ES-I3 (cell line): Measurements from ENCODE around the gene TRAIP.
"Not testable (repeated sequence)": the region's sequence is repeated elsewhere in the genome, so short reads cannot be mapped to it uniquely, and the experiment has no call there.

Experiments
- H3K36me3 ChIP-seq: 2 replicates; pipeline ENCODE4 v1.6.1; 2013; ENCODE audit warnings: mild to moderate bottlenecking, low read length, control low read depth, moderate library complexity; ENCODE audit not compliant: insufficient read depth
- H3K4me1 ChIP-seq: 2 replicates; pipeline ENCODE4 v1.6.1; 2013; ENCODE audit warnings: mild to moderate bottlenecking, control low read depth, low read length; ENCODE audit not compliant: insufficient read depth
- H3K9ac ChIP-seq: 2 replicates; pipeline ENCODE4 v1.6.1; 2013; ENCODE audit warnings: low read depth, mild to moderate bottlenecking, low read length, moderate library complexity
- H3K9me3 ChIP-seq: 2 replicates; pipeline ENCODE4 v1.6.1; 2013; ENCODE audit warnings: mild to moderate bottlenecking, low read length, moderate library complexity; ENCODE audit not compliant: control insufficient read depth, insufficient read depth

Gene TRAIP, protein sequence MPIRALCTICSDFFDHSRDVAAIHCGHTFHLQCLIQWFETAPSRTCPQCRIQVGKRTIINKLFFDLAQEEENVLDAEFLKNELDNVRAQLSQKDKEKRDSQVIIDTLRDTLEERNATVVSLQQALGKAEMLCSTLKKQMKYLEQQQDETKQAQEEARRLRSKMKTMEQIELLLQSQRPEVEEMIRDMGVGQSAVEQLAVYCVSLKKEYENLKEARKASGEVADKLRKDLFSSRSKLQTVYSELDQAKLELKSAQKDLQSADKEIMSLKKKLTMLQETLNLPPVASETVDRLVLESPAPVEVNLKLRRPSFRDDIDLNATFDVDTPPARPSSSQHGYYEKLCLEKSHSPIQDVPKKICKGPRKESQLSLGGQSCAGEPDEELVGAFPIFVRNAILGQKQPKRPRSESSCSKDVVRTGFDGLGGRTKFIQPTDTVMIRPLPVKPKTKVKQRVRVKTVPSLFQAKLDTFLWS

DNA sequence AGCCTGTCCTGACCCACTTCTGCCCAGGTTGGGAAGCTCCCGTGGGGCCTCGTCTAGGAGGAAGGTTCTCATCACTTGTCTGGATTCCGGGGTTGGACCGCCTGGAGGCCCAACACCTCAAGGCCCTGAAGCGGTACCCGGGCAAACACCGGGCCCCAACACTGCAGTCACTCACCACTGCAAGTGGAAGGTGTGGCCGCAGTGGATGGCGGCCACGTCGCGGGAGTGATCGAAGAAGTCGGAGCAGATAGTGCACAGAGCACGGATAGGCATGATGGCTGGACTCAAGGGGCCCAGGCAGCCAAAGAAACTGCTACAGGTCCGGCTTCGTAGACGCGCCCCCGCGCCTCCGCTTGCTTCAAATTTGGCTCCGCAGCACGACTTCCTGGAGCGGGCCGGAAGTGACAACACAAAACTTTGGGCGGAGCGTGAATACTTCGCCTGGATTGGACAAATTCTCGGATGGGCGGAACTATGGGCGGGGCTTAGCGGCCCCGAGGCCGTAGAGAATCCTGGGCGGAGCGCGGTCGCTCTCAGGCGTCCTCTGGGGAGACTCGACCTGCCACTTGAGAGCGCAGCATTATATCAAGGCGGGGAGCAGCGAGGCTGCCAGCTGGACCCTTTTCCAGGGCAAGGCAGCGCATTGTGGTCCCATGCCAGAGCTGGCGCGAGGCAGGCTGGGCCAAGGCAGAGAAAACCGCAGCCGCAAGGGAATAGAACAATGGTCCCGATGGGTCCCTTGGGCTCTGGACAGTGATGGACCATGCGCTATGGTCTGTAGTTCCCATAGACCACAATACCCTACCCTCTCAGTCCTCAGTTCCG, at the start of gene TRAIP:
TRAIP (minus strand) TSS at position 384 of the 825 bp plus-strand sequence; CDS start at position 273, 111 bp downstream.
- Histone ChIP-seq H3K4me1 (peaks cover 5% of the 10 kb centered on the region), H3K36me3 (no peaks in the 10 kb centered on the region), H3K9ac (peak within 1 kb of the TSS; percentile 91), H3K9me3 (no peaks in the 10 kb centered on the region)

DNA sequence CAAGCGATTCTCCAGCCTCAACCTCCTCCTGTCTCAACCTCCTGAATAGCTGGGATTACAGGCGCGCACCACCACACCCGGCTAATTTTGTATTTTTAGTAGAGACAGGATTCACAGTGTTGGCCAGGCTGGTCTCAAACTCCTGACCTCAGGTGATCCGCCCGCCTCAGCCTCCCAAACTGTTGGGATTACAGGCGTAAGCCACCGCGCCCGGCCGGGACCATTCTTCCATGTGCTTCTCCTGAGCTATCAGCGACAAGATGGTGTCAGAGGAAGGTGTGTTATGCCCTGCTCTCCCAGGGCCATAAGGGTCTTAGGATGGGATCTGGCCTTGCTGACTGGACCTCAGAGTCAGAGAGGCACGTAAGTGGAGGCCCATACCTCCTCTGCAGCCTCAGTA, 48.1 kb upstream of the TRAIP start:
- not testable (repeated sequence) for H3K9ac ChIP-seq
- peaks cover 17% of the 10 kb centered on the region for H3K4me1 ChIP-seq

DNA sequence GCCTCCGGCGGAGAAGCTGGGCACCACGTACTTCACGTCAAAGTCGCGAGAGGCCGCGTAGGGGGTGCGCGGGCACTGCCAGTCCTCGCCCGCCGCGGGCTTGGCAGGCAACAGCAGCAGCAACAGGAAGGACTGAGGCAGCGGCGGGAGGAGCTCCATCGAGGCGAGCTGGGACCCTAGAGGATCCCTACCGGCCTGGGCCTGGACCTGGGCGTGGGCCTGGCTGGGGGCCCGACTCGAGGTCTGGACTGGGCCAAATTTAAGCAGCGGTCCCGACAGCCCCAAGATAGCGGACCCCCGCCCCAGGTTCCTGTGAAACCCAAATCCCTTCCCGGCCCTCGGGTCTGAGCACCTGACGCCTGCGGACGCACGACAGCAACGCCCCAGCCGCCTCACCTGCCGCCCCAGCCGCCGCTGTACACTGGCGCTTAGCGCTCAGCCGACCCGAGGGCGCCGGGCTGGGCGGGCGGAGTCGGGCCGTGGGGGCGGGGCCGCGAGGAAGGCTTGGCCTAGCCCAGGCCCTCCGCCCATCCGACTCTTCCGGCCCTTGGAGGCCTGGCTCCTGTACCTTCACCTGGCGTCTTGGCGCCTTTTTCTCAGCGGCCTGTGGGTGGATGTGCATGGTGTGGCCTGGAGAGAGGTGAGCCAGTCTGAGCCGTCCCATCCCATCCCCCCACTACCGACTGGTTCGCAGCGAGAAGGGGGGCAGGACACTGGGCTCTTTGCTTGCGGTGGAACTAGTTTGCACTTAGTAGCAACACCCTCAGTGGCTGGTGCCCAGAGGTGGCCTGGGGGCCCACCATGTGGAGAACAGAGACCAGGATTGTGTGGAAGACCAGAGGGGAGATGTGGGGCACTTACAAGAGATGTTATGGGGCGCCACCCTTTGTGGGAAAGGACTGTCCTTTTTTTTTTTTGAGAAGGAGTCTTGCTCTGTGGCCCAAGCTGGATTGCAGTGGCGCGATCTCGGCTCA, 47.4 kb upstream of the TRAIP start, which contains the start of gene MST1R:
MST1R (minus strand) TSS at position 423 of the 974 bp plus-strand sequence; CDS start at position 159, 264 bp downstream.
- peak within 1 kb of the TSS; percentile 43 for H3K9ac ChIP-seq
- H3K36me3 ChIP-seq, result no peaks in the 10 kb centered on the region
- peaks cover 17% of the 10 kb centered on the region for H3K4me1 ChIP-seq
- H3K9me3 ChIP-seq, result no peaks in the 10 kb centered on the region

More for the DNA sequence above, 48.1 kb upstream of the TRAIP start:
- not testable (repeated sequence) for H3K36me3 ChIP-seq, H3K9me3 ChIP-seq

DNA sequence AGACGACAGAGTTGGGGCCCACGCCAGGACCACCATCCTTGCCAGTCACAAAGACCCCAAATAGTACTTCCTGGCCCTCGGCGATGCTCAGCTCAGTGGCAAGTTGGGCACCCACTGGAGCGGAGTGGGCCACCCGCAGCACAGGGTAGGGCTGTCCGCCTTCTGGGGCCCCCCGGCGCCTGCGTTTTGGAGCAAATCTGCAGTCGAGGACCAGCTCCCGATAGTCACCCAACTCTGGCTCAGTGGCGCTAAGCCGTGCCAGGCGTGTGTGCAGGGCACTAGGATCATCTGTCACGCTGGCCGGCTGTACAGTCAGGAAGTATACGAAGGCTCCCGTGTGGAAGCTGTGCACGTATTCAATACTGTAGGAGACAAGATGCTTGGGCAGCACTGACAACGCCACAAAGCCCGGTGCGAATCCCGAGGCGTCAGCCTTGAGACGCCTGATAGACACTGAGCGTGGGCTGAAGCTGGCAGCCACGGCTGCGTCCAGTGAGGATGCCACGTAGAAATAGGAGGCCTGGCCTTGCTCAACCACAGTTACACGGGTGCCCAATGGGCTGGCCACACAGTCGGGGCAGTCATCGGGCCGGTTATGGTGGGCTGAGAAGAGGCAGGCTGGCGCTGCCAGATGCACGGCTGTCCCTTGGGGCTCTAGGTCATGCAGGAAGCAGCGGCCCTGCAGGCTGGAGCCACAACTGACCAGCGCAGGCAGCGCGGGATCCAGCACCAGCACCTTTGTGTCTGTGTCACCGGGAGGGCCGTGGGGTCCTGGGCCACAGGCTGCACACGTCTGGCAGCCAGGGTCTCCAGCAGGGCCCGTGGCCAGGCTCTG, 46.4 kb upstream of the TRAIP start:
- Histone ChIP-seq H3K9me3 (no peaks in the 10 kb centered on the region), H3K36me3 (no peaks in the 10 kb centered on the region), H3K4me1 (peaks cover 17% of the 10 kb centered on the region), H3K9ac (no peak overlapping the region)

DNA sequence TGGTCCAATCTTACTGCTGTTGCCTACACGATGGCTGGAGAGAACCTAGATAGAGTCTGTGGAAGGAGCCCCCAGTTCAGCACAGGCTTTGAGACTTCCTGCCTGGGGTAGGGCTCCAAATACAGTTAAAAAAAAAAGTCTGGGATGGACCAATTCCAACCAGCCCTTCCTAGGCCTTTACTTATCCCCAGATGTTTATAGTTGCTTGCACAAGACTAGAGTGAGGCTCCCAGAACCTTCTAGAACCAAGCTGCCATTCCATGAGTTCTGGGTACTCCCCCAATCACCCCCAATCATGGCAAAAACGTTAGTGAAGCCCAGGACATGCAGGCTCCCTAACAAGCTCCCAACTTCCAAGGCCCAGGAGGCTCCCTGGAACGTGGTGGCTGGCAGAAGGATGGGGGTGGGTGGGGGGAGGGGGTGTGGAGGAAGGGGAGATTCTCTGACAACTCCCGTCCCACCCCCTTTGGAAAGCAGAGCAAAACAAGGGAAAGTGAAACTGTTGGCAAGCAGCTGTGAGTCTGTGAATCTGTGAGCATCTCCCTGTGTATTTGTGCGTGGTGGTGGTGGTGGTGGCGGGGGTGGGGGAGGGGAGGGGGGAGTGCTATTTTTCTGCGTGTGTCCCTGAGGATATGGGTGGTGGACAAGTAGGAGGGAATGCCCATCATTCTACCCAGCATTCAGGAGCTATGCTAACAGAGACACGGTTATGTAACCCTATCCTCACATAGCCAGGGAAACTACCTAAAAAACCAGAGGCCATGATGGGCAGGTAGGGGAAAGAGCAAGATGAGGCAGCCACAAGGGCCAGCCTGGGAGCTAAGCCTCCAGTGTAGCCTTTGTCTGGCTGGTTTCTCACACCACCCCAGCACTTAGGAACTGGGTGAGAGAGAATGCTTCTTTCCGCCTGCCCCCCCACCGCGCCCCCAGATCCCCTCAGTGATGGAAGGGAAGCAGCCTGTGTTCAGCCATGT, 45.3 kb upstream of the TRAIP start:
- H3K9me3 ChIP-seq, result no peaks in the 10 kb centered on the region
- H3K9ac ChIP-seq, result no peak overlapping the region
- H3K4me1 ChIP-seq, result peaks cover 17% of the 10 kb centered on the region
- H3K36me3 ChIP-seq, result no peaks in the 10 kb centered on the region

DNA sequence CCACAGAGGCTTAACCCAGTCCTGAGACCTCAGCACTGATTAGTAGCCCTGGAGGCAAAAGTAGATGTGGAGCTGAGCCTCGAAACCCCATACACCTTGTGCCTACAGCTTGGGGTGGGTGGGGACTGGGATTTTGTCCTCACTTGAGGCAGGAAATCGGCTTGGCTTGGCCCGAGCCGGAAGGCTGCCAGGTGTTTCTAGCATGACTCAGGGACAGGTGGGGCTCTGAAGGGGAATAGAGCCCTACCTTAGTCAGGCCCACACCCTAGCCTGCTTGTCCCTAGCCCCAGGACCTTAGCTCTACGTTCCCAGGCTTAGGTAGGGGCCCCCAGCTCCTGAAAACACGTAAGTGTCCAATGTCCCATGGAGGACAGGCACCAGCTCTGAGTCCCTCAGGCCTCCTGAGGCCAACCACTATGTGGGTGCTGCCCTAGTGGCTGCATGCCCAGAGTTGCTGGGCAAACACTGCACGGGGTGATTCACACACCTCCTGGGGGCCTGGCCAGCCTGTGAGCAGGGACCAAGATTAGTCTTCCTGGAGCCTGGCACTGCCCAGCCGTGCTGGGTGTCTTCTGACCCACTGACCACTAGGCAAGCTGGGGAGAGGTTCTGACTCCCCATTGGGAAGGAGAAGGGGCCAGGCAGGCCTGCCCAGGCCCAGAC, 44.3 kb upstream of the TRAIP start:
- no peak overlapping the region for H3K9ac ChIP-seq
- H3K4me1 ChIP-seq, result peaks cover 11% of the 10 kb centered on the region
- H3K36me3 ChIP-seq, result no peaks in the 10 kb centered on the region
- H3K9me3 ChIP-seq, result no peaks in the 10 kb centered on the region

DNA sequence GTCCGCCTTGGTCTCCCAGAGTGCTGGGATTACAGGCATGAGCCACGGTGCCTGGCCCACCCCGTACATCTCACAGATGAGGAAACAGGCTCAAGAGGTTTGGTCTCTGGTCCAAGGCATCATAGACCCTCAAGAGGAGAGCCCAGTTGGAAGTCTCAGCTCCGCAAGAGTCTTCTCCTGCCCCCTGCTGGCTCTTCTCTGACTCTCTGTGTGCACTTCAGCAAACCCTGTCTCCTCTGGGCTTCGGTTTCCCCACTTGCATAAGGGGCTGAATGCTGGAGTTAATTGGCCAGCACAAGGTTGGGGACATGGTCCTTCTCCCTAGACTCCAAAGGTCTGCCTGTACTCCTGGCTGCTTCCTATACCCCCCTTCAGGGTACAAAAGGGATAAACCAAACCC, 43.5 kb upstream of the TRAIP start:
- no peaks in the 10 kb centered on the region for H3K9me3 ChIP-seq
- peaks cover 10% of the 10 kb centered on the region; the same call in 1 of the 2 replicates for H3K4me1 ChIP-seq
- H3K9ac ChIP-seq, result no peak overlapping the region
- no peaks in the 10 kb centered on the region for H3K36me3 ChIP-seq

DNA sequence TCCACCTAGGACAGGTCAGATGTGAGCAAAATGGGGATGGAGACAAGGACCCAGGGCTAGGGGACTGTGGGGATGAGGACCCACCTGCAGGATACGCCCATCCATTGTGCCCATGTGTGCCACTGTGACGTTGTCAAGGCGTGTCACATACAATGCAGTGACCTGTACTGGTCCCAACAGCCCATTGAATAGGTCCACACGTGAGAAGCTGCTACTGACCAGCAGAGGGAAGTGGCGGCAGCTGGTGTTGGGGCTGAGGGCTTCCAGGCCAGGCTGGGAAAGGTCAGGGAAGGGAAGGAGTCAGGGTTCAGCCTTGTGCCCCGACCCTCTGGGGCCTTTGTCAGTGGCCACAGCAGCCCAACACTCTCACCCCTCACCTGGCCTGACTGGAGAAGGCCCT, 42.6 kb upstream of the TRAIP start:
- Histone ChIP-seq H3K9ac (no peak overlapping the region), H3K4me1 (peaks cover 8% of the 10 kb centered on the region; the same call in 1 of the 2 replicates), H3K36me3 (no peaks in the 10 kb centered on the region), H3K9me3 (no peaks in the 10 kb centered on the region)

DNA sequence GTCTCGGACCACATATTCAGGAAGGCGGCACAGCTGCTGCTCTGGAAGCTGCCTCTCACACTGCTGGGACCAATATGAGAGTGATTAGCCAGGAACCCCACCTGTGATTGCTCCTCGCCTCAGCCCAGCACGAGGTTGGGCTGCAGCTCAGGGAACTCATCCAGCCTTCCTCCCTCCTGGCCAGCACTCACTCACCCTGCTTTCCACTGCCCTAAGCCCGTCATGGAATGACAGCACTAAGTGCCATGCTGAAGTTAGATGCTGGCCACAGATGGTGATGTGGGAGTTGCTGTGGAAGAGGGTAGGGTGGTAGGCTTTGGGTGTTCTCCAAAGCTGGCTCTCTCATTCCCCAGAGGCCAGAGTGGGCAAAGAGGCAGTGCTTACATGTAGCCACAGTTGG, 40.0 kb upstream of the TRAIP start:
- H3K9me3 ChIP-seq, result no peaks in the 10 kb centered on the region

DNA sequence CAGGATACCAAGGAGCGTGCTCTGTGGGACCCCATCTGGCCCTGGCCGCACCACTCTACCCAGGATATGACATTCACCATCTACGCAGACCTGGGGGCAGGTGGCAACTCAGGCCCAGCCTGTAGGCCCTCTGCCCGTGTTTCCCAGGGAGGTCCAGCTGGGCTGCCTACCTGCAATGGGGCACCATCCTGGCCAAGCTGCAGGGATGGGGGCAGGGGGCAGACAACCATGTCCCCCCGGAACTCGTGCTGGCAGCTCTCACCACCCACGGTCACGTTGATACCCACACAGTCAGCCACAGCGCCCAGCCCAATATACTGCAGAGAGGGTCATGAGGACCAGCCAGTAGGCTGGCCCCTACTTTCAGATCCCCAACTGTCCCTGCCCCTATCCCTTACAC, 39.4 kb upstream of the TRAIP start:
- peaks cover 7% of the 10 kb centered on the region; the same call in 1 of the 2 replicates for H3K4me1 ChIP-seq
- no peaks in the 10 kb centered on the region for H3K36me3 ChIP-seq
- no peaks in the 10 kb centered on the region for H3K9me3 ChIP-seq
- H3K9ac ChIP-seq, result no peak overlapping the region

More for the DNA sequence above, 40.0 kb upstream of the TRAIP start:
- Histone ChIP-seq H3K9ac (no peak overlapping the region), H3K4me1 (peaks cover 7% of the 10 kb centered on the region; the same call in 1 of the 2 replicates), H3K36me3 (no peaks in the 10 kb centered on the region)

DNA sequence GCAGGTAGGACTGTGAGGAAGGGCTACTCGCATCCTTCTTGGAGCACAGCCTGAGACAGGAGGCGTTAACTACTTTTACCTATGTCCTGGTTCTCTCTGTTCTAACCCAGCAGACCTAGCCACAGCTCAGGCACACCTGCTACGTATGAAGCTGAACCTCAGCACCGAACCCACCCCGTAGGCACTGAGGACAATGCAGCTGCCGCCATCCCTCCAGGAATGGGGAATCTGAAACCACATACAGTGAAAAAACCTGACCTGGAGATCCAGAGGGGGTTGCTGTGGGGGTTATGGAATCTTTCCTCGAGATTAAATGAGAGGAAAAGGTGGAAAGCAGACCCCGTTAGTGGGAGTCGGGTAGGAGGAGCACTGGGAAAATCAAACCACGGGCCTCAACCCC, 32.9 kb upstream of the TRAIP start:
- H3K9ac ChIP-seq, result no peak overlapping the region
- no peaks in the 10 kb centered on the region for H3K36me3 ChIP-seq
- H3K9me3 ChIP-seq, result no peaks in the 10 kb centered on the region
- no peaks in the 10 kb centered on the region for H3K4me1 ChIP-seq

DNA sequence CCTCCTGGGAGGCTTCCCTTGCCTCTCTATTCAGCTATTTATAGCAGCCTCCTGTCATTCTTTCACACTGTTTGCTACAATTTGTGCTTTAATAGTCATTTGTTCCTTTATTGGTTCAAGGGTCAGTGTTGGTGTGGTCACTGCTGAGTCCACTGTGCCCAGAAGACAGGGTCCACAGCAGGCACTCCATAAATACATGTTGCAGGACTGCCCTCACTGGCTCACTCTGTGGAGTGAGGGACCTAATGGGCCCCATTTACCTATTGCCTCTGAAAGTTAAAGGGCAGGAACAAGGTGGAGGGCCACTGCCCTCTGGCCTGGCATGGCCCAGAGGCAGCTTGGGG, 30.5 kb upstream of the TRAIP start:
- Histone ChIP-seq H3K9ac (no peak overlapping the region), H3K4me1 (peaks cover 6% of the 10 kb centered on the region), H3K36me3 (no peaks in the 10 kb centered on the region), H3K9me3 (no peaks in the 10 kb centered on the region)
